GM12801 (cell line): ENCODE results near the gene TRIM67.

Experiments used
- CTCF ChIP-seq: IDR thresholded peaks from one replicate; pipeline ENCODE4 v1.5.1; 2011; ENCODE audit warnings: control low read depth; ENCODE audit not compliant: insufficient read length; ENCODE audit errors: extremely low read depth

The TRIM67 gene

GRCh38 chr1:231183639-231184590, 22.1 kb downstream of the TRIM67 start:
- TF ChIP-seq CTCF = no peak

- no peak for TF ChIP-seq CTCF
These were observed 23.0 kb downstream of the TRIM67 start for GRCh38 chr1:231184891-231185290.

GRCh38 chr1:231185391-231185790, 23.5 kb downstream of the TRIM67 start:
- TF ChIP-seq CTCF = no peak

- TF ChIP-seq CTCF = no peak
These were observed 24.7 kb downstream of the TRIM67 start for GRCh38 chr1:231186356-231187115.

- no peak for TF ChIP-seq CTCF
These were observed 25.7 kb downstream of the TRIM67 start for GRCh38 chr1:231187571-231187970.

GRCh38 chr1:231188072-231188471, 26.2 kb downstream of the TRIM67 start:
- no peak for TF ChIP-seq CTCF

- TF ChIP-seq CTCF = no peak
These were observed 26.9 kb downstream of the TRIM67 start for GRCh38 chr1:231188768-231189167.
